ENCODE measurements around the gene LAMA2. TPM values are rescaled to one million over a fixed set of nuclear protein-coding genes. Genes with fewer than 3 reads are reported as not detected.
A peak's percentile ranks its signal among the peaks of the same experiment; 100 is the strongest.

The LAMA2 gene
- total and polyA plus RNA-seq, 10 donors = 0.83 to 66.6 (median 18.8) TPM

GRCh38 chr6:129490521-129491255 lies 607.8 kb downstream of the LAMA2 start:
- Histone ChIP-seq H3K27ac (peak overlapping the region; percentile 62 to 88 (median 80)), H3K27me3 (replicated peaks in 1 of 7) (no peaks in the 10 kb centered on the region), H3K9me3 (no peaks in the 10 kb centered on the region), H3K4me1 (peaks cover 0 to 26% (median 17%) of the 10 kb centered on the region in 6 donors), H3K4me3 (peak overlapping the region in 5 of 8 donors; percentile 4 to 53 (median 14)), H3K36me3 (no peaks in the 10 kb centered on the region)
- intact Hi-C loops (cut with DNase I; ENCODE audit: low total_unique reads) = no loop called here
- DNase-seq = no peak
- TF ChIP-seq POLR2A (IDR thresholded peaks at IDR 0.05) (no peak), POLR2AphosphoS5 (IDR thresholded peaks at IDR 0.05) (peak in 1 of 3 donors; percentile 14)
- 14 to 20% (median 16%) methylated on average over 9 of the region's 9 CpGs for WGBS, 5 donors

- peak overlapping the region; percentile 62 to 88 (median 80) for H3K27ac ChIP-seq
- H3K4me1 ChIP-seq = peaks cover 0 to 26% (median 17%) of the 10 kb centered on the region in 6 donors
- no peaks in the 10 kb centered on the region for H3K27me3 ChIP-seq (replicated peaks in 1 of 7)
- H3K4me3 ChIP-seq = no peak overlapping the region
- DNase-seq = no peak
- H3K36me3 ChIP-seq = no peaks in the 10 kb centered on the region
- intact Hi-C loops (cut with DNase I; ENCODE audit: low total_unique reads) = no loop called here
- TF ChIP-seq CTCF (IDR thresholded peaks at IDR 0.05 in 8 of 11, conservative IDR thresholded peaks at IDR 0.05 in 3 of 11) = no peak
- WGBS, 5 donors = 81 to 96% (median 90%) methylated on average over 5 to 6 of the region's 6 CpGs
- no peaks in the 10 kb centered on the region for H3K9me3 ChIP-seq
These were observed 608.5 kb downstream of the LAMA2 start for GRCh38 chr6:129491436-129491835.

GRCh38 chr6:129492260-129492659 lies 609.3 kb downstream of the LAMA2 start:
- Histone ChIP-seq H3K4me1 (peaks cover 0 to 26% (median 17%) of the 10 kb centered on the region in 6 donors), H3K9me3 (no peaks in the 10 kb centered on the region), H3K36me3 (no peaks in the 10 kb centered on the region), H3K27me3 (replicated peaks in 1 of 7) (no peaks in the 10 kb centered on the region), H3K27ac (no peak overlapping the region), H3K4me3 (no peak overlapping the region)
- 91 to 95% (median 92%) methylated on average over 4 of the region's 4 CpGs for WGBS, 5 donors
- intact Hi-C loops (cut with DNase I; ENCODE audit: low total_unique reads) = no loop called here
- DNase-seq = no peak
- no peak for TF ChIP-seq CTCF (IDR thresholded peaks at IDR 0.05 in 8 of 11, conservative IDR thresholded peaks at IDR 0.05 in 3 of 11)
- TF ChIP-seq POLR2A (IDR thresholded peaks at IDR 0.05) = no peak
- no peak for TF ChIP-seq POLR2AphosphoS5 (IDR thresholded peaks at IDR 0.05)

GRCh38 chr6:129493354-129493902 lies 610.5 kb downstream of the LAMA2 start:
- Histone ChIP-seq H3K27me3 (replicated peaks in 1 of 7) (no peaks in the 10 kb centered on the region), H3K27ac (no peak overlapping the region), H3K4me3 (no peak overlapping the region), H3K4me1 (peaks cover 0 to 27% (median 17%) of the 10 kb centered on the region in 6 donors), H3K9me3 (no peaks in the 10 kb centered on the region), H3K36me3 (no peaks in the 10 kb centered on the region)
- DNase-seq = no peak
- TF ChIP-seq POLR2AphosphoS5 (IDR thresholded peaks at IDR 0.05) (no peak), POLR2A (IDR thresholded peaks at IDR 0.05) (no peak), CTCF (IDR thresholded peaks at IDR 0.05 in 8 of 11, conservative IDR thresholded peaks at IDR 0.05 in 3 of 11) (no peak)
- WGBS, 5 donors = 77 to 86% (median 83%) methylated on average over 6 of the region's 6 CpGs
- intact Hi-C loops (cut with DNase I; ENCODE audit: low total_unique reads) = no loop called here

Measured in spleen (tissue), 11 donors.